Measurements from ENCODE around the gene AHNAK2. TPM values are rescaled to one million over a fixed set of nuclear protein-coding genes. Genes with fewer than 3 reads are reported as not detected.

The AHNAK2 gene
- polyA plus RNA-seq, 4 donors = under 0.01 to 6.3 (median 0.17) TPM

- Histone ChIP-seq H3K4me3 (ENCODE audit: low read depth in 1 of 3, low read length in 3 of 3) (no peak overlapping the region), H3K9me3 (ENCODE audit: control insufficient read depth in 2 of 2, insufficient read depth in 1 of 2, low read depth in 1 of 2, low read length in 1 of 2) (peaks cover 0 to 3% of the 10 kb centered on the region in 2 donors), H3K27ac (ENCODE audit: low read depth in 1 of 3, low read length in 2 of 3) (no peak overlapping the region), H3K36me3 (ENCODE audit: control insufficient read depth in 3 of 3, insufficient read depth in 2 of 3, low read depth in 1 of 3, low read length in 3 of 3) (peaks cover 0 to under 1% (median 0%) of the 10 kb centered on the region in 3 donors), H3K27me3 (ENCODE audit: control insufficient read depth in 3 of 3, insufficient read depth in 3 of 3, low read length in 3 of 3) (peaks cover 0 to 10% (median 6%) of the 10 kb centered on the region in 3 donors), H3K4me1 (ENCODE audit: control insufficient read depth in 3 of 3, insufficient read depth in 2 of 3, low read depth in 1 of 3, low read length in 2 of 3) (no peaks in the 10 kb centered on the region)
- 81 to 84% (median 81%) methylated on average over 12 of the region's 12 CpGs for WGBS, 3 donors
- no peak for DNase-seq
- FAIRE-seq = no peak
These were observed 77.3 kb downstream of the AHNAK2 start for GRCh38 chr14:104900639-104901512.

GRCh38 chr14:104899781-104900180, 78.4 kb downstream of the AHNAK2 start:
- Histone ChIP-seq H3K4me1 (ENCODE audit: control insufficient read depth in 3 of 3, insufficient read depth in 2 of 3, low read depth in 1 of 3, low read length in 2 of 3) (no peaks in the 10 kb centered on the region), H3K27ac (ENCODE audit: low read depth in 1 of 3, low read length in 2 of 3) (no peak overlapping the region), H3K27me3 (ENCODE audit: control insufficient read depth in 3 of 3, insufficient read depth in 3 of 3, low read length in 3 of 3) (peaks cover 0 to 8% (median 6%) of the 10 kb centered on the region in 3 donors), H3K9me3 (ENCODE audit: control insufficient read depth in 2 of 2, insufficient read depth in 1 of 2, low read depth in 1 of 2, low read length in 1 of 2) (peaks cover 0 to 3% of the 10 kb centered on the region in 2 donors), H3K36me3 (ENCODE audit: control insufficient read depth in 3 of 3, insufficient read depth in 2 of 3, low read depth in 1 of 3, low read length in 3 of 3) (peaks cover 0 to 11% (median 2%) of the 10 kb centered on the region in 3 donors), H3K4me3 (ENCODE audit: low read depth in 1 of 3, low read length in 3 of 3) (no peak overlapping the region)
- no peak for DNase-seq
- no peak for FAIRE-seq
- 27 to 64% (median 35%) methylated on average over 2 of the region's 2 CpGs for WGBS, 3 donors

- no peak for FAIRE-seq
- DNase-seq = no peak
- 75 to 81% (median 78%) methylated on average over 24 of the region's 24 CpGs for WGBS, 3 donors
- Histone ChIP-seq H3K27me3 (ENCODE audit: control insufficient read depth in 3 of 3, insufficient read depth in 3 of 3, low read length in 3 of 3) (peaks cover 0 to 3% (median 2%) of the 10 kb centered on the region in 3 donors), H3K9me3 (ENCODE audit: control insufficient read depth in 2 of 2, insufficient read depth in 1 of 2, low read depth in 1 of 2, low read length in 1 of 2) (peaks cover 0 to 3% of the 10 kb centered on the region in 2 donors), H3K27ac (ENCODE audit: low read depth in 1 of 3, low read length in 2 of 3) (no peak overlapping the region), H3K4me3 (ENCODE audit: low read depth in 1 of 3, low read length in 3 of 3) (no peak overlapping the region), H3K4me1 (ENCODE audit: control insufficient read depth in 3 of 3, insufficient read depth in 2 of 3, low read depth in 1 of 3, low read length in 2 of 3) (no peaks in the 10 kb centered on the region), H3K36me3 (ENCODE audit: control insufficient read depth in 3 of 3, insufficient read depth in 2 of 3, low read depth in 1 of 3, low read length in 3 of 3) (peaks cover 0 to 19% (median 3%) of the 10 kb centered on the region in 3 donors)
These were observed 79.2 kb downstream of the AHNAK2 start for GRCh38 chr14:104898870-104899510.

- Histone ChIP-seq H3K27me3 (ENCODE audit: control insufficient read depth in 3 of 3, insufficient read depth in 3 of 3, low read length in 3 of 3) (peaks cover 0 to under 1% (median 0%) of the 10 kb centered on the region in 3 donors), H3K9me3 (ENCODE audit: control insufficient read depth in 2 of 2, insufficient read depth in 1 of 2, low read depth in 1 of 2, low read length in 1 of 2) (no peaks in the 10 kb centered on the region), H3K4me1 (ENCODE audit: control insufficient read depth in 3 of 3, insufficient read depth in 2 of 3, low read depth in 1 of 3, low read length in 2 of 3) (no peaks in the 10 kb centered on the region), H3K27ac (ENCODE audit: low read depth in 1 of 3, low read length in 2 of 3) (no peak overlapping the region), H3K36me3 (ENCODE audit: control insufficient read depth in 3 of 3, insufficient read depth in 2 of 3, low read depth in 1 of 3, low read length in 3 of 3) (peaks cover 0 to 27% (median 3%) of the 10 kb centered on the region in 3 donors), H3K4me3 (ENCODE audit: low read depth in 1 of 3, low read length in 3 of 3) (no peak overlapping the region)
- no peak for DNase-seq
- 82 to 96% (median 89%) methylated on average over 7 of the region's 7 CpGs for WGBS, 3 donors
- FAIRE-seq = no peak
These were observed 80.0 kb downstream of the AHNAK2 start for GRCh38 chr14:104898195-104898558.

GRCh38 chr14:104897330-104898194, 80.6 kb downstream of the AHNAK2 start:
- 70 to 89% (median 77%) methylated on average over 37 of the region's 37 CpGs for WGBS, 3 donors
- FAIRE-seq = no peak
- Histone ChIP-seq H3K4me3 (ENCODE audit: low read depth in 1 of 3, low read length in 3 of 3) (no peak overlapping the region), H3K27me3 (ENCODE audit: control insufficient read depth in 3 of 3, insufficient read depth in 3 of 3, low read length in 3 of 3) (no peaks in the 10 kb centered on the region), H3K27ac (ENCODE audit: low read depth in 1 of 3, low read length in 2 of 3) (no peak overlapping the region), H3K4me1 (ENCODE audit: control insufficient read depth in 3 of 3, insufficient read depth in 2 of 3, low read depth in 1 of 3, low read length in 2 of 3) (no peaks in the 10 kb centered on the region), H3K36me3 (ENCODE audit: control insufficient read depth in 3 of 3, insufficient read depth in 2 of 3, low read depth in 1 of 3, low read length in 3 of 3) (peaks cover 0 to 28% (median 3%) of the 10 kb centered on the region in 3 donors), H3K9me3 (ENCODE audit: control insufficient read depth in 2 of 2, insufficient read depth in 1 of 2, low read depth in 1 of 2, low read length in 1 of 2) (no peaks in the 10 kb centered on the region)
- DNase-seq = no peak

GRCh38 chr14:104895786-104896661, 82.2 kb downstream of the AHNAK2 start:
- Histone ChIP-seq H3K4me3 (ENCODE audit: low read depth in 1 of 3, low read length in 3 of 3) (no peak overlapping the region), H3K36me3 (ENCODE audit: control insufficient read depth in 3 of 3, insufficient read depth in 2 of 3, low read depth in 1 of 3, low read length in 3 of 3) (peaks cover 0 to 28% (median 3%) of the 10 kb centered on the region in 3 donors), H3K27me3 (ENCODE audit: control insufficient read depth in 3 of 3, insufficient read depth in 3 of 3, low read length in 3 of 3) (no peaks in the 10 kb centered on the region), H3K4me1 (ENCODE audit: control insufficient read depth in 3 of 3, insufficient read depth in 2 of 3, low read depth in 1 of 3, low read length in 2 of 3) (no peaks in the 10 kb centered on the region), H3K9me3 (ENCODE audit: control insufficient read depth in 2 of 2, insufficient read depth in 1 of 2, low read depth in 1 of 2, low read length in 1 of 2) (peaks cover 0 to 1% of the 10 kb centered on the region in 2 donors), H3K27ac (ENCODE audit: low read depth in 1 of 3, low read length in 2 of 3) (no peak overlapping the region)
- no peak for DNase-seq
- WGBS, 3 donors = 51 to 69% (median 53%) methylated on average over 27 to 34 of the region's 34 CpGs
- no peak for FAIRE-seq

- peaks cover 0 to 28% (median 3%) of the 10 kb centered on the region in 3 donors for H3K36me3 ChIP-seq (ENCODE audit: control insufficient read depth in 3 of 3, insufficient read depth in 2 of 3, low read depth in 1 of 3, low read length in 3 of 3)
- no peak overlapping the region for H3K4me3 ChIP-seq (ENCODE audit: low read depth in 1 of 3, low read length in 3 of 3)
- H3K27ac ChIP-seq (ENCODE audit: low read depth in 1 of 3, low read length in 2 of 3) = no peak overlapping the region
- 58 to 77% (median 61%) methylated on average over 9 of the region's 9 CpGs for WGBS, 3 donors
- DNase-seq (no peak), FAIRE-seq (no peak)
- H3K9me3 ChIP-seq (ENCODE audit: control insufficient read depth in 2 of 2, insufficient read depth in 1 of 2, low read depth in 1 of 2, low read length in 1 of 2) = peaks cover 0 to 2% of the 10 kb centered on the region in 2 donors
- no peaks in the 10 kb centered on the region for H3K4me1 ChIP-seq (ENCODE audit: control insufficient read depth in 3 of 3, insufficient read depth in 2 of 3, low read depth in 1 of 3, low read length in 2 of 3)
- H3K27me3 ChIP-seq (ENCODE audit: control insufficient read depth in 3 of 3, insufficient read depth in 3 of 3, low read length in 3 of 3) = no peaks in the 10 kb centered on the region
These were observed 82.9 kb downstream of the AHNAK2 start for GRCh38 chr14:104895207-104895785.
